GM12878 (cell line): ENCODE data around the gene TSEN54. TPM values are rescaled to one million over a fixed set of nuclear protein-coding genes. Genes with fewer than 3 reads are reported as not detected.

Source experiments
- ATAC-seq: fragments of 200-7000 bp; cut with Tn5 transposase; 3 replicates; pipeline ENCODE4 v1.9.1; 2020; ENCODE audit warnings: mild to moderate bottlenecking, moderate library complexity
- BruUV-seq: library from RNA; stranded (reverse); fragments of 400-500 nt; replicated peaks from 2 replicates; lab custom pipeline; 2021; lab: Mats Ljungman, UMichigan
- CTCF ChIA-PET: fragments of 300-600 bp; sonication (Branson Sonifier 250); formaldehyde crosslinking; extraction: SDS; loops from one replicate; lab custom pipeline; 2021; ENCODE audit warnings: inconsistent platforms; lab: Yijun Ruan, JAX
- POLR2A ChIA-PET: fragments of 350-600 bp; formaldehyde crosslinking; extraction: SDS; loops from one replicate; lab custom pipeline; 2021; ENCODE audit warnings: inconsistent platforms; lab: Charles Lee
- RAD21 ChIA-PET: fragments of 300-600 bp; sonication (Branson Sonifier 250); formaldehyde crosslinking; loops from one replicate; lab custom pipeline; 2023; ENCODE audit warnings: antibody characterized with exemption; ENCODE audit not compliant: unreplicated experiment; lab: Charles Lee
- SMC1A ChIA-PET: fragments of 300-600 bp; sonication (Branson Sonifier 250); formaldehyde crosslinking; loops from one replicate; lab custom pipeline; 2023; ENCODE audit not compliant: unreplicated experiment, uncharacterized antibody; lab: Charles Lee
- DNase-seq: peaks from one replicate; pipeline ENCODE4 v3.0.0-alpha.2; 2011; ENCODE audit warnings: low read depth, low spot score
- FAIRE-seq: peaks from 3 replicates; lab custom pipeline; 2011; peaks lifted over from hg19 to GRCh38; lab: Jason Lieb, UNC
- H2AFZ ChIP-seq: 2 replicates; pipeline ENCODE4 v1.6.0; 2011; ENCODE audit warnings: low read depth, low read length, control low read depth; ENCODE audit not compliant: control insufficient read depth
- H3K27ac ChIP-seq: 2 replicates; pipeline ENCODE4 v1.5.1; 2011; ENCODE audit warnings: control low read depth; ENCODE audit not compliant: control insufficient read depth, insufficient read depth
- H3K27me3 ChIP-seq, 2 experiments: replicated peaks in 1 of 2; 2 replicates each; pipeline versions ENCODE4 v1.6.0 to v1.6.1; 2011; ENCODE audit warnings: low read length in 1 of 2; ENCODE audit not compliant: control insufficient read depth in 2 of 2, insufficient read depth in 2 of 2
- H3K36me3 ChIP-seq, 2 experiments: 2 replicates each; pipeline ENCODE4 v1.5.1; 2011; ENCODE audit warnings: low read length in 1 of 2; ENCODE audit not compliant: control insufficient read depth in 2 of 2, insufficient read depth in 2 of 2
- H3K4me1 ChIP-seq: 2 replicates; pipeline ENCODE4 v1.6.1; 2011; ENCODE audit warnings: mild to moderate bottlenecking, low read length, moderate library complexity, mixed read lengths; ENCODE audit not compliant: control insufficient read depth, insufficient read depth
- H3K4me2 ChIP-seq: 2 replicates; pipeline ENCODE4 v1.6.0; 2011; ENCODE audit warnings: control low read depth; ENCODE audit not compliant: control insufficient read depth, insufficient read depth
- H3K4me3 ChIP-seq: fragments of 200-600 bp; sonication (generic); 2 replicates; pipeline ENCODE4 v1.5.1; 2016
- H3K79me2 ChIP-seq: 2 replicates; pipeline ENCODE4 v1.6.0; 2011; ENCODE audit warnings: low read length; ENCODE audit not compliant: control insufficient read depth, insufficient read depth
- H3K9ac ChIP-seq: 2 replicates; pipeline ENCODE4 v1.8.0; 2011; ENCODE audit warnings: low read length, control low read depth, mixed read lengths; ENCODE audit not compliant: control insufficient read depth, insufficient read depth
- H3K9me3 ChIP-seq: replicated peaks from 3 replicates; pipeline ENCODE4 v1.5.1; 2011; ENCODE audit warnings: mild to moderate bottlenecking, low read length; ENCODE audit not compliant: control insufficient read depth, insufficient read depth
- H4K20me1 ChIP-seq: 2 replicates; pipeline ENCODE4 v1.6.0; 2011; ENCODE audit not compliant: control insufficient read depth, insufficient read depth
- CBFB ChIP-seq: IDR thresholded peaks from 2 replicates; pipeline ENCODE4 v1.6.1; 2016; ENCODE audit warnings: antibody characterized with exemption, low read depth
- CREB1 ChIP-seq: IDR thresholded peaks from 2 replicates; pipeline ENCODE4 v1.6.1; 2012; ENCODE audit warnings: low read depth, mild to moderate bottlenecking, inconsistent platforms
- FOXM1 ChIP-seq: IDR thresholded peaks from 2 replicates; pipeline ENCODE4 v1.6.1; 2012; ENCODE audit warnings: low read depth, mild to moderate bottlenecking, inconsistent platforms, low read length, moderate library complexity
- IRF4 ChIP-seq: IDR thresholded peaks from 2 replicates; pipeline ENCODE4 v1.6.1; 2011; ENCODE audit warnings: low read depth, low read length
- NFYB ChIP-seq: IDR thresholded peaks from 2 replicates; pipeline ENCODE4 v1.6.1; 2011; ENCODE audit warnings: low read depth, mild to moderate bottlenecking, low read length, improper control_type of control experiment, moderate library complexity; ENCODE audit not compliant: insufficient read depth
- WRNIP1 ChIP-seq: IDR thresholded peaks from 2 replicates; pipeline ENCODE4 v1.6.1; 2011; ENCODE audit warnings: low read depth, low read length, improper control_type of control experiment, borderline replicate concordance
- WGBS: methylation state at CpG from one replicate; pipeline ENCODE4 v1.1.6; 2016; ENCODE audit warnings: low lambda C conversion rate; ENCODE audit not compliant: insufficient replicate concordance, insufficient coverage; ENCODE audit errors: missing lambda C conversion rate; 5-methylcytosine and 5-hydroxymethylcytosine counted together
- in situ Hi-C: fragments of 300-500 bp; cut with MboI; formaldehyde crosslinking; loops from 9 replicates; pipeline ENCODE4 v1.14.3; 2018; ENCODE audit warnings: mixed read lengths
- intact Hi-C: fragments of 100-400 bp; cut with micrococcal nuclease; formaldehyde crosslinking; loops from one replicate; pipeline ENCODE4 v1.14.2; 2022; ENCODE audit not compliant: unreplicated experiment
- microRNA-seq: library from miRNA; unstranded; fragments of <30 nt; microRNA quantifications from one replicate; pipeline ENCODE4, GENCODE V29; 2018
- polyA plus RNA-seq, 11 experiments: library from polyadenylated mRNA; depleted of rRNA in 4 of 11; unstranded in 6 of 11; stranded (reverse) in 5 of 11; fragments of >200 nt; fragmentation: Nextera tagmentation in 4 of 11; fragmentation: Illumina TruSeq in 1 of 11; extraction: Ambion mirVana in 4 of 11; extraction: Trizol in 1 of 11; gene quantifications; 1 replicate in 1 of 11; 2 replicates in 10 of 11; pipeline versions ENCODE4 v1.2.1 to v1.2.3, GENCODE V29; 2011 to 2016; ENCODE audit warnings: inconsistent platforms in 2 of 11, missing spikeins in 2 of 11, low read depth in 1 of 11
- total RNA-seq, 4 experiments: library from RNA; depleted of rRNA in 3 of 4; stranded (reverse); fragments of >200 nt in 3 of 4; fragmentation: Illumina TruSeq in 1 of 4; extraction: Trizol in 1 of 4; gene quantifications; 2 replicates each; pipeline versions ENCODE4 v1.2.1 to v1.2.3, GENCODE V29; 2013 to 2021

The TSEN54 gene
- total and polyA plus RNA-seq, 10 of the 15 experiments (the other 5 are each of a cell fraction or from before 2014, with no cell fraction given) = 7.1 to 48.0 (median 41.1) TPM

- no peak for TF ChIP-seq NFYB
Measured at GRCh38 chr17:75572713-75573539, 56.6 kb downstream of the TSEN54 start (continued).

GRCh38 chr17:75573540-75573957 lies 57.2 kb downstream of the TSEN54 start:
- CTCF ChIA-PET = no interaction called here
- Histone ChIP-seq H3K4me2 (no peak overlapping the region), H3K9ac (no peak overlapping the region), H4K20me1 (no peaks in the 10 kb centered on the region), H2AFZ (no peak overlapping the region), H3K27me3 (no peaks in the 10 kb centered on the region), H3K36me3 (no peaks in the 10 kb centered on the region), H3K4me1 (peaks cover 12% of the 10 kb centered on the region), H3K27ac (no peak overlapping the region), H3K9me3 (no peaks in the 10 kb centered on the region), H3K79me2 (no peaks in the 10 kb centered on the region), H3K4me3 (no peak overlapping the region)
- intact Hi-C loops = no loop called here
- ATAC-seq (no peak), FAIRE-seq (no peak), DNase-seq (no peak)
- POLR2A ChIA-PET = no interaction called here
- RAD21 ChIA-PET = no interaction called here
- WGBS = 93% methylated on average over 13 of the region's 16 CpGs
- TF ChIP-seq CREB1 = no peak
- TF ChIP-seq CBFB = no peak
- in situ Hi-C loops = no loop called here
- SMC1A ChIA-PET = no interaction called here
- no TSS peak for BruUV-seq

- POLR2A ChIA-PET = no interaction called here
Measured at GRCh38 chr17:75573994-75574393, 57.7 kb downstream of the TSEN54 start.

More at GRCh38 chr17:75573994-75574393, 57.7 kb downstream of the TSEN54 start:
- intact Hi-C loops = no loop called here
- no peak overlapping the region for H3K9ac ChIP-seq
- no peak overlapping the region for H3K27ac ChIP-seq
- no peak overlapping the region for H3K4me2 ChIP-seq
- H4K20me1 ChIP-seq = no peaks in the 10 kb centered on the region
- no peaks in the 10 kb centered on the region for H3K9me3 ChIP-seq
- no TSS peak for BruUV-seq
- H3K4me3 ChIP-seq = no peak overlapping the region
- RAD21 ChIA-PET = no interaction called here
- no peaks in the 10 kb centered on the region for H3K27me3 ChIP-seq
- ATAC-seq (no peak), FAIRE-seq (no peak), DNase-seq (no peak)
- no peaks in the 10 kb centered on the region for H3K36me3 ChIP-seq
- no peaks in the 10 kb centered on the region for H3K79me2 ChIP-seq
- H3K4me1 ChIP-seq = peaks cover 12% of the 10 kb centered on the region
- CTCF ChIA-PET = no interaction called here
- H2AFZ ChIP-seq = no peak overlapping the region
- WGBS = 94% methylated on average over 9 of the region's 13 CpGs
- TF ChIP-seq FOXM1 (no peak), IRF4 (no peak), WRNIP1 (no peak)
- TF ChIP-seq, all 136 proteins: peak for 0
- SMC1A ChIA-PET = no interaction called here
- in situ Hi-C loops = no loop called here

Small RNAs within 50 kb of the gene (microRNA-seq; reads per million reads assigned to microRNA genes)
- gene MIR6785 = 0.56 reads per million

Other genes with a start within 250 kb of the TSEN54 start
Only the 7 nearest of the 12 such genes appear.
- 161 and 168 TPM in 2 replicates for gene GRB2, start 110.8 kb upstream of the TSEN54 start, total RNA-seq (2014; rRNA removed)
- gene GRB2, start 110.8 kb upstream of the TSEN54 start, total RNA-seq (2014; rRNA removed; fragmentation: Illumina TruSeq; extraction: Trizol) = 113 and 118 TPM in 2 replicates
- 207 and 214 TPM in 2 replicates for gene GRB2, start 110.8 kb upstream of the TSEN54 start, total RNA-seq (2021)
- 133 and 196 TPM in 2 replicates for gene GRB2, start 110.8 kb upstream of the TSEN54 start, polyA plus RNA-seq (2011; rRNA removed)
- gene GRB2, start 110.8 kb upstream of the TSEN54 start, polyA plus RNA-seq (2014; fragmentation: Illumina TruSeq; extraction: Trizol) = 141 and 201 TPM in 2 replicates
- gene GRB2, start 110.8 kb upstream of the TSEN54 start, polyA plus RNA-seq (2014; fragmentation: Nextera tagmentation; extraction: Ambion mirVana) = 100 to 1,000 TPM; 113 to 152 TPM
- gene GRB2, start 110.8 kb upstream of the TSEN54 start, polyA plus RNA-seq (2014; rRNA removed) = 164 and 180 TPM in 2 replicates
- gene GRB2, start 110.8 kb upstream of the TSEN54 start, polyA plus RNA-seq (2016; fragmentation: Nextera tagmentation; extraction: Ambion mirVana) = 100 to 1,000 TPM; 263 to 268 TPM
- gene TMEM94, start 59.9 kb upstream of the TSEN54 start, total RNA-seq (2014; rRNA removed) = 23.9 and 31.4 TPM in 2 replicates
- gene TMEM94, start 59.9 kb upstream of the TSEN54 start, total RNA-seq (2014; rRNA removed; fragmentation: Illumina TruSeq; extraction: Trizol) = 15.4 and 15.8 TPM in 2 replicates
- gene TMEM94, start 59.9 kb upstream of the TSEN54 start, total RNA-seq (2021) = 59.0 and 70.7 TPM in 2 replicates
- gene TMEM94, start 59.9 kb upstream of the TSEN54 start, polyA plus RNA-seq (2011; rRNA removed) = 9.8 and 21.9 TPM in 2 replicates
- 11.9 and 46.5 TPM in 2 replicates for gene TMEM94, start 59.9 kb upstream of the TSEN54 start, polyA plus RNA-seq (2014; fragmentation: Illumina TruSeq; extraction: Trizol)
- 1 to 10 TPM in 1 of 2 experiments, under 1 TPM in 1; 0.31 to 2.3 TPM for gene TMEM94, start 59.9 kb upstream of the TSEN54 start, polyA plus RNA-seq (2014; fragmentation: Nextera tagmentation; extraction: Ambion mirVana)
- 41.7 and 50.5 TPM in 2 replicates for gene TMEM94, start 59.9 kb upstream of the TSEN54 start, polyA plus RNA-seq (2014; rRNA removed)
- 10 to 100 TPM; 21.2 to 26.9 TPM for gene TMEM94, start 59.9 kb upstream of the TSEN54 start, polyA plus RNA-seq (2016; fragmentation: Nextera tagmentation; extraction: Ambion mirVana)
- gene CASKIN2, start 991 bp upstream of the TSEN54 start, total RNA-seq (2014; rRNA removed) = 0.44 and 1.4 TPM in 2 replicates
- 0.18 and 0.23 TPM in 2 replicates for gene CASKIN2, start 991 bp upstream of the TSEN54 start, total RNA-seq (2014; rRNA removed; fragmentation: Illumina TruSeq; extraction: Trizol)
- 0.80 and 1.8 TPM in 2 replicates for gene CASKIN2, start 991 bp upstream of the TSEN54 start, total RNA-seq (2021)
- gene CASKIN2, start 991 bp upstream of the TSEN54 start, polyA plus RNA-seq (2011; rRNA removed) = 0.10 TPM in 1 of 2 replicates, not detected in the other
- gene CASKIN2, start 991 bp upstream of the TSEN54 start, polyA plus RNA-seq (2014; fragmentation: Illumina TruSeq; extraction: Trizol) = 0.14 and 0.16 TPM in 2 replicates
- gene CASKIN2, start 991 bp upstream of the TSEN54 start, polyA plus RNA-seq (2014; fragmentation: Nextera tagmentation; extraction: Ambion mirVana) = under 1 TPM in 1 of 2 experiments, not detected in 1; 0.02 TPM
- gene CASKIN2, start 991 bp upstream of the TSEN54 start, polyA plus RNA-seq (2014; rRNA removed) = 0.93 and 2.7 TPM in 2 replicates
- gene CASKIN2, start 991 bp upstream of the TSEN54 start, polyA plus RNA-seq (2016; fragmentation: Nextera tagmentation; extraction: Ambion mirVana) = under 1 TPM; 0.44 to 0.56 TPM
- gene LLGL2, start 9.2 kb downstream of the TSEN54 start, total RNA-seq (2014; rRNA removed) = 5.0 and 6.5 TPM in 2 replicates
- gene LLGL2, start 9.2 kb downstream of the TSEN54 start, total RNA-seq (2014; rRNA removed; fragmentation: Illumina TruSeq; extraction: Trizol) = 1.8 and 2.0 TPM in 2 replicates
- 6.3 and 7.6 TPM in 2 replicates for gene LLGL2, start 9.2 kb downstream of the TSEN54 start, total RNA-seq (2021)
- 1.7 and 3.3 TPM in 2 replicates for gene LLGL2, start 9.2 kb downstream of the TSEN54 start, polyA plus RNA-seq (2011; rRNA removed)
- 9.9 TPM in 1 of 2 replicates, not detected in the other for gene LLGL2, start 9.2 kb downstream of the TSEN54 start, polyA plus RNA-seq (2014; fragmentation: Illumina TruSeq; extraction: Trizol)
- under 1 TPM; 0.21 to 0.75 TPM for gene LLGL2, start 9.2 kb downstream of the TSEN54 start, polyA plus RNA-seq (2014; fragmentation: Nextera tagmentation; extraction: Ambion mirVana)
- gene LLGL2, start 9.2 kb downstream of the TSEN54 start, polyA plus RNA-seq (2014; rRNA removed) = 5.8 and 7.4 TPM in 2 replicates
- gene LLGL2, start 9.2 kb downstream of the TSEN54 start, polyA plus RNA-seq (2016; fragmentation: Nextera tagmentation; extraction: Ambion mirVana) = 1 to 10 TPM; 4.1 to 5.0 TPM
- 4.3 and 6.7 TPM in 2 replicates for gene MYO15B, start 71.3 kb downstream of the TSEN54 start, total RNA-seq (2014; rRNA removed)
- 2.3 and 2.7 TPM in 2 replicates for gene MYO15B, start 71.3 kb downstream of the TSEN54 start, total RNA-seq (2014; rRNA removed; fragmentation: Illumina TruSeq; extraction: Trizol)
- 12.3 and 15.4 TPM in 2 replicates for gene MYO15B, start 71.3 kb downstream of the TSEN54 start, total RNA-seq (2021)
- gene MYO15B, start 71.3 kb downstream of the TSEN54 start, polyA plus RNA-seq (2011; rRNA removed) = 0.67 and 0.82 TPM in 2 replicates
- 2.1 and 3.6 TPM in 2 replicates for gene MYO15B, start 71.3 kb downstream of the TSEN54 start, polyA plus RNA-seq (2014; fragmentation: Illumina TruSeq; extraction: Trizol)
- under 1 TPM in 1 of 2 experiments, not detected in 1; 0.82 TPM for gene MYO15B, start 71.3 kb downstream of the TSEN54 start, polyA plus RNA-seq (2014; fragmentation: Nextera tagmentation; extraction: Ambion mirVana)
- gene MYO15B, start 71.3 kb downstream of the TSEN54 start, polyA plus RNA-seq (2014; rRNA removed) = 9.0 and 11.1 TPM in 2 replicates
- gene MYO15B, start 71.3 kb downstream of the TSEN54 start, polyA plus RNA-seq (2016; fragmentation: Nextera tagmentation; extraction: Ambion mirVana) = 1 to 10 TPM; 1.2 to 1.3 TPM
- gene SMIM5, start 116.9 kb downstream of the TSEN54 start, total RNA-seq (2014; rRNA removed) = not detected in 2 replicates
- not detected in 2 replicates for gene SMIM5, start 116.9 kb downstream of the TSEN54 start, total RNA-seq (2014; rRNA removed; fragmentation: Illumina TruSeq; extraction: Trizol)
- gene SMIM5, start 116.9 kb downstream of the TSEN54 start, total RNA-seq (2021) = not detected in 2 replicates
- gene SMIM5, start 116.9 kb downstream of the TSEN54 start, polyA plus RNA-seq (2011; rRNA removed) = not detected in 2 replicates
- gene SMIM5, start 116.9 kb downstream of the TSEN54 start, polyA plus RNA-seq (2014; fragmentation: Illumina TruSeq; extraction: Trizol) = not detected in 2 replicates
- gene SMIM5, start 116.9 kb downstream of the TSEN54 start, polyA plus RNA-seq (2014; fragmentation: Nextera tagmentation; extraction: Ambion mirVana) = not detected
- 0.04 TPM in 1 of 2 replicates, not detected in the other for gene SMIM5, start 116.9 kb downstream of the TSEN54 start, polyA plus RNA-seq (2014; rRNA removed)
- gene SMIM5, start 116.9 kb downstream of the TSEN54 start, polyA plus RNA-seq (2016; fragmentation: Nextera tagmentation; extraction: Ambion mirVana) = under 1 TPM; 0.08 to 0.11 TPM
- 22.3 and 26.8 TPM in 2 replicates for gene RECQL5, start 150.6 kb downstream of the TSEN54 start, total RNA-seq (2014; rRNA removed)
- gene RECQL5, start 150.6 kb downstream of the TSEN54 start, total RNA-seq (2014; rRNA removed; fragmentation: Illumina TruSeq; extraction: Trizol) = 13.9 and 15.3 TPM in 2 replicates
- gene RECQL5, start 150.6 kb downstream of the TSEN54 start, total RNA-seq (2021) = 30.0 and 32.1 TPM in 2 replicates
- 10.5 and 15.2 TPM in 2 replicates for gene RECQL5, start 150.6 kb downstream of the TSEN54 start, polyA plus RNA-seq (2011; rRNA removed)
- 11.2 and 18.0 TPM in 2 replicates for gene RECQL5, start 150.6 kb downstream of the TSEN54 start, polyA plus RNA-seq (2014; fragmentation: Illumina TruSeq; extraction: Trizol)
- 1 to 10 TPM; 3.6 to 6.4 TPM for gene RECQL5, start 150.6 kb downstream of the TSEN54 start, polyA plus RNA-seq (2014; fragmentation: Nextera tagmentation; extraction: Ambion mirVana)
- gene RECQL5, start 150.6 kb downstream of the TSEN54 start, polyA plus RNA-seq (2014; rRNA removed) = 26.6 and 30.6 TPM in 2 replicates
- gene RECQL5, start 150.6 kb downstream of the TSEN54 start, polyA plus RNA-seq (2016; fragmentation: Nextera tagmentation; extraction: Ambion mirVana) = 10 to 100 TPM; 26.9 to 27.3 TPM